ENCODE measurements around the gene PELI2. TPM values are rescaled to one million over a fixed set of nuclear protein-coding genes. Genes with fewer than 3 reads are reported as not detected.

PELI2 gene
- total RNA-seq, 3 donors from 2014 or later (not counting 1 experiment from before 2014, with no cell fraction given), result 16.4 to 25.0 (median 24.9) TPM

DNA sequence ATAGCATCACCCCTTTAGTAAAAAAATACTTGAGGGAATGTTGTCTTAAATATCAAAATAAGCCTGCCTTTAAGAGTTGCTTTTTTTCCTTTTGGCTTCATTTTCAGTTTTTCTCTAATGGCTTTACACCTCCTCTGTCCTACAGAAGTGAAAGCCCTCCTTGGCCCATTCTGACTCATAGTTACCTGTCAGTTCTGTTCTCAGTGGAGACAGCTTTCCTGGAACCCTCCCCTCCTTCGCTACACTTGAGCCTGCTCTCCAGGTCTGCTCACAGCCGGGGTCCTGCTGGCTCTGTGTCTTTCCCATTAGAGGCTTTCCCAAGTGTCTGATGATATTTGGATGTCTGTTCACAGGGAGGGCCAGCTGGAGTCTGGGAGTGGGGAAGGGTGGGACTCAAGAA lies 84.0 kb downstream of the PELI2 start:
- WGBS (ENCODE audit: insufficient coverage), result 83% methylated on average over 2 of the region's 2 CpGs
- ATAC-seq, result no peak
- H3K36me3 Mint-ChIP-seq, result no peaks in the 10 kb centered on the region

DNA sequence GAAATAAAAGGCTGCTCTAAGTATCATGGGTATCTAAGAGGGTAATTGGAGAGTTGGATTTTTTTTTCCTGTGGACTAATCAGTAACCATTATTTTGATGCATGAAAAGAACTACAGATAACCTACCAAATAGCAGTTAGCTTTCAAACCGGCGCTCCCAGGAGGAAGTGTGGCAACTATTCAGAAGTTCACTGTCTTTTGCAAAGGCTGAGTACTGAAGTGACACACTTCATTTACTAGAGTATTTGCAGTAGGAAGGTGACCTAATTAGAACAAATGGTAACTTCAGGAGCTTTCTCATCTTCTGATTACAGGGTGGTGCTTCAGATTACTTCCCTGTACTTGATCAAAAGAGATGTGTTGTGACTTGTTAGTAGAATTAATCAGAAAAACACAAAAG lies 87.7 kb downstream of the PELI2 start:
- DNase-seq (no peak), ATAC-seq (no peak)
- Histone ChIP-seq H3K4me3 (ENCODE audit: low read length) (no peak overlapping the region), H3K4me1 (ENCODE audit: control insufficient read depth, insufficient read depth, low read length) (peaks cover 5% of the 10 kb centered on the region), H3K36me3 (ENCODE audit: control insufficient read depth, insufficient read depth, low read length) (no peaks in the 10 kb centered on the region), H3K27me3 (ENCODE audit: control insufficient read depth, insufficient read depth, low read length) (no peaks in the 10 kb centered on the region), H3K27ac (ENCODE audit: low read length) (no peak overlapping the region), H3K9me3 (ENCODE audit: control insufficient read depth, insufficient read depth, low read length) (no peaks in the 10 kb centered on the region)
- TF ChIP-seq, protein P1, sequence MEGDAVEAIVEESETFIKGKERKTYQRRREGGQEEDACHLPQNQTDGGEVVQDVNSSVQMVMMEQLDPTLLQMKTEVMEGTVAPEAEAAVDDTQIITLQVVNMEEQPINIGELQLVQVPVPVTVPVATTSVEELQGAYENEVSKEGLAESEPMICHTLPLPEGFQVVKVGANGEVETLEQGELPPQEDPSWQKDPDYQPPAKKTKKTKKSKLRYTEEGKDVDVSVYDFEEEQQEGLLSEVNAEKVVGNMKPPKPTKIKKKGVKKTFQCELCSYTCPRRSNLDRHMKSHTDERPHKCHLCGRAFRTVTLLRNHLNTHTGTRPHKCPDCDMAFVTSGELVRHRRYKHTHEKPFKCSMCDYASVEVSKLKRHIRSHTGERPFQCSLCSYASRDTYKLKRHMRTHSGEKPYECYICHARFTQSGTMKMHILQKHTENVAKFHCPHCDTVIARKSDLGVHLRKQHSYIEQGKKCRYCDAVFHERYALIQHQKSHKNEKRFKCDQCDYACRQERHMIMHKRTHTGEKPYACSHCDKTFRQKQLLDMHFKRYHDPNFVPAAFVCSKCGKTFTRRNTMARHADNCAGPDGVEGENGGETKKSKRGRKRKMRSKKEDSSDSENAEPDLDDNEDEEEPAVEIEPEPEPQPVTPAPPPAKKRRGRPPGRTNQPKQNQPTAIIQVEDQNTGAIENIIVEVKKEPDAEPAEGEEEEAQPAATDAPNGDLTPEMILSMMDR (IDR thresholded peaks at IDR 0.05), result no peak
- peaks cover 18 to 19% of the 10 kb centered on the region in 2 donors for H3K4me1 Mint-ChIP-seq
- intact Hi-C loops (cut with micrococcal nuclease), result no loop called here
- no peaks in the 10 kb centered on the region for H3K27me3 Mint-ChIP-seq (ENCODE audit: low read depth in 2 of 2)
- H3K27ac Mint-ChIP-seq, result no peak overlapping the region
- no peak overlapping the region for H3K4me3 Mint-ChIP-seq
- no peaks in the 10 kb centered on the region for H3K9me3 Mint-ChIP-seq
- no peaks in the 10 kb centered on the region for H3K36me3 Mint-ChIP-seq
- 6% methylated on average over 2 of the region's 2 CpGs for WGBS (ENCODE audit: insufficient coverage)

More for the DNA sequence above, 84.0 kb downstream of the PELI2 start:
- Mint-ChIP-seq H3K4me3 (no peak overlapping the region), H3K27ac (no peak overlapping the region), H3K9me3 (no peaks in the 10 kb centered on the region), H3K4me1 (no peaks in the 10 kb centered on the region), H3K27me3 (ENCODE audit: low read depth in 2 of 2) (no peaks in the 10 kb centered on the region)
- Histone ChIP-seq H3K27me3 (ENCODE audit: control insufficient read depth, insufficient read depth, low read length) (no peaks in the 10 kb centered on the region), H3K27ac (ENCODE audit: low read length) (no peak overlapping the region), H3K4me1 (ENCODE audit: control insufficient read depth, insufficient read depth, low read length) (no peaks in the 10 kb centered on the region), H3K9me3 (ENCODE audit: control insufficient read depth, insufficient read depth, low read length) (no peaks in the 10 kb centered on the region), H3K36me3 (ENCODE audit: control insufficient read depth, insufficient read depth, low read length) (no peaks in the 10 kb centered on the region), H3K4me3 (ENCODE audit: low read length) (no peak overlapping the region)
- TF ChIP-seq, protein P1 (IDR thresholded peaks at IDR 0.05), result no peak
- intact Hi-C loops (cut with micrococcal nuclease), result no loop called here
- no peak for DNase-seq

DNA sequence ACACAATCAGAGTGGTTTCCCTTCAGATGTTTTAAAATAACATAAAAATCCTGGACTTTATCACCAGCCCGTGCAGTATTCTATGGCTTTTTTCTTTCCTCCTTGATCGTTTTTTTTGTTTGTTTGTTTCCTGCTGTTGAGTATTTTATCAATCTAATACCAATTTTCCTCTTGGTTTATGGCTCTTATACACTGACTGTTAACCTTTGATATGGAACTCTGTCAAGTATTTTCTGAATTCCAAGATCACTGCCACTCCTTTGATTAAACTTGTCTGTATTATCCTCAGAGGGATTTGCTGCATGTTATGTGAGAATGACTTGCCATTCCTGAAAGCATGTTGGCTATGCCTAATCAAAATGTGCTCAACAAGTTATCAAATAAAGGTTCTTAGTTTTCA lies 88.4 kb downstream of the PELI2 start:
- Histone ChIP-seq H3K4me3 (ENCODE audit: low read length) (no peak overlapping the region), H3K36me3 (ENCODE audit: control insufficient read depth, insufficient read depth, low read length) (no peaks in the 10 kb centered on the region), H3K27me3 (ENCODE audit: control insufficient read depth, insufficient read depth, low read length) (no peaks in the 10 kb centered on the region), H3K27ac (ENCODE audit: low read length) (no peak overlapping the region), H3K4me1 (ENCODE audit: control insufficient read depth, insufficient read depth, low read length) (peaks cover 9% of the 10 kb centered on the region), H3K9me3 (ENCODE audit: control insufficient read depth, insufficient read depth, low read length) (no peaks in the 10 kb centered on the region)
- intact Hi-C loops (cut with micrococcal nuclease), result no loop called here
- ATAC-seq (no peak), DNase-seq (no peak)
- H3K9me3 Mint-ChIP-seq, result no peaks in the 10 kb centered on the region
- no peaks in the 10 kb centered on the region for H3K36me3 Mint-ChIP-seq
- TF ChIP-seq, protein P1 (IDR thresholded peaks at IDR 0.05), result no peak
- WGBS (ENCODE audit: insufficient coverage), result no CpG with 5 or more reads among the region's 2 CpGs
- H3K4me3 Mint-ChIP-seq, result no peak overlapping the region
- H3K27ac Mint-ChIP-seq, result no peak overlapping the region
- no peaks in the 10 kb centered on the region for H3K27me3 Mint-ChIP-seq (ENCODE audit: low read depth in 2 of 2)
- peaks cover 25 to 26% of the 10 kb centered on the region in 2 donors for H3K4me1 Mint-ChIP-seq

DNA sequence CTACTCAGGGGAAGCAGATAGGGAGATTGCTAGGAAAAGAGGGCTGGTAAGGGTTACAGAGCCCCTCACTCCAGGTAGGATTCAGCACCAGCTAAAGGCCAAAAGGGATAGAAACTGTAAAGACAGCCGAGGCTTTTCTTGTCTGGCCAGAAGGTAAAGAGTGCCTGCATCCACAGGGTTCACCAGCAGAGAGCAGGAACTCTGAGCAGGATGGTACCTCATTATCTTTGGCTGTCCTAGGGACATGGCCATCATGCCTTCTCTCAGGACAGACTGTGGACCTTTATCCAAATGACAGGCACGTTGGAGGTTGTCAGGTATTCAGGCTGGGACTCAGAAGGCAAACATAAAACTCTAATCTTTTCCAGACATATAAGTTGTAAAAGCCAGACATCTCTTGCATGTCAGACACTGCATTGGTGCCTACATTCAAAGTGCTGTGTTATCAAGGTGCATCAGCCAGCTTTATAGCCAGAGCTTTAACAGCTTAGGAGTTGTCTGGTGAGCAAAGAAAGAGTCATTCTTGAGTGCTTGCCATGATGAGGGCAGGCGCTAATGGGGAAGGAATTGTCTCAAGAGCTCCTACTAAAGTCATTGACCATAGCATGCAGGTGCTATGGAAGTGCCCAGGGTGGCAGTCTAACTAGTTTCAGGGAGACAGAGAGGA lies 89.5 kb downstream of the PELI2 start:
- Mint-ChIP-seq H3K36me3 (no peaks in the 10 kb centered on the region), H3K4me1 (peaks cover 34 to 37% of the 10 kb centered on the region in 2 donors), H3K27ac (no peak overlapping the region), H3K9me3 (no peaks in the 10 kb centered on the region), H3K27me3 (ENCODE audit: low read depth in 2 of 2) (no peaks in the 10 kb centered on the region), H3K4me3 (no peak overlapping the region)
- ATAC-seq, result no peak
- TF ChIP-seq, protein P1 (IDR thresholded peaks at IDR 0.05), result no peak
- Histone ChIP-seq H3K36me3 (ENCODE audit: control insufficient read depth, insufficient read depth, low read length) (no peaks in the 10 kb centered on the region), H3K9me3 (ENCODE audit: control insufficient read depth, insufficient read depth, low read length) (no peaks in the 10 kb centered on the region), H3K27ac (ENCODE audit: low read length) (no peak overlapping the region), H3K4me1 (ENCODE audit: control insufficient read depth, insufficient read depth, low read length) (peaks cover 9% of the 10 kb centered on the region), H3K27me3 (ENCODE audit: control insufficient read depth, insufficient read depth, low read length) (no peaks in the 10 kb centered on the region), H3K4me3 (ENCODE audit: low read length) (no peak overlapping the region)
- no peak for DNase-seq
- 85% methylated on average over 3 of the region's 3 CpGs for WGBS (ENCODE audit: insufficient coverage)
- intact Hi-C loops (cut with micrococcal nuclease), result no loop called here
